IPS-11a (cell line): ENCODE measurements around the gene SLC25A51.

Experiments used
- H3K4me3 ChIP-seq: one replicate; pipeline ENCODE4 v1.5.1; 2013; ENCODE audit warnings: low read depth, low read length, control low read depth

Gene SLC25A51

GRCh38 chr9:37852222-37852621, 51.7 kb downstream of the SLC25A51 start:
- no peak overlapping the region for H3K4me3 ChIP-seq

GRCh38 chr9:37840560-37841194, 63.2 kb downstream of the SLC25A51 start:
- no peak overlapping the region for H3K4me3 ChIP-seq

- no peak overlapping the region for H3K4me3 ChIP-seq
These were observed 64.1 kb downstream of the SLC25A51 start for GRCh38 chr9:37839496-37840461.
